Activated T-cell treated with anti-CD3 and anti-CD28 coated beads, Interleukin-2, amount 50 U/mL, for 1 hour (primary cell): Measurements from ENCODE around the gene ACTA2.
"Not testable (repeated sequence)": the region's sequence is repeated elsewhere in the genome, so short reads cannot be mapped to it uniquely, and the experiment has no call there.

Experiments
- DNase-seq: peaks from one replicate; pipeline ENCODE4 v3.0.0-alpha.2; 2020

Gene ACTA2

DNA sequence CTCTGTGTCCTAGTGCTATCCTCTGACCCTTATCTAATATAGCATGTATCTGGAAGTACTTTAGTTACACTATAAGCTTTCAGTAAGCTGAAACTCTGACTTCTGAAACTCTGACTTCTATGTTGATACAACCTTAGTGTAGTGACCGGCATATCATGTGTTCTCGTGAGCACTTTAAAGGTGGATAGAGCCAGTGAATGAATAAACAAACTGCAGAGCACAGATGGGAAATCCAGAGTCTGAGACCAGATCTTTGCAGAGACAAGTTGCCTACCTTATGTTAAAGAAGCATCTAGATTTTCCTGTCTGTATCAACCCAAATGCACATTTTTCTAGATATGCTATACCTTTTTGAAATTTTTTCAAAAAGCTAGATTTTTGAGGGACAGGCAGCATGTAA, 3.5 kb downstream of the ACTA2 start:
- no peak for DNase-seq

DNA sequence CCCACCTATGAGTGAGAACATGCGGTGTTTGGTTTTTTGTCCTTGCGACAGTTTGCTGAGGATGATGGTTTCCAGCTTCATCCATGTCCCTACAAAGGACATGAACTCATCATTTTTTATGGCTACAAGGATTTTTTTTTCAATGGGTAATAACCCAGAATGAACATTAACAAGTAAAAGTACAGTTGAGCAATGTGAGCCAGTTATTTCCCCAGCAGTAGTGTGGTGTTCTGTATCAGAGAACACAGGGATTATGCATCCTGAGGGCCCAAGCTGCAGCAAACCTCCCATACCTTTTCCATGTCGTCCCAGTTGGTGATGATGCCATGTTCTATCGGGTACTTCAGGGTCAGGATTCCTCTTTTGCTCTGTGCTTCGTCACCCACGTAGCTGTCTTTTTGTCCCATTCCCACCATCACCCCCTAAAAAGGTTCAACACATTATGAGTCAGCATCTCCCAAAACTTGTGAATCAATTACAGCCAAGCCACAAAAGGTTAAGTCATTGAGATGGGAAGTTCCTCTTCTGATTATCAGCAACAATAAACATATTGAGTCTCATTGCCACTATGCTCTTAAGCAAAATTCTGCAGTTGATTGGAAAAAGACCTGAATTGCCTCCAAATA, 5.5 kb downstream of the ACTA2 start:
- DNase-seq = no peak

DNA sequence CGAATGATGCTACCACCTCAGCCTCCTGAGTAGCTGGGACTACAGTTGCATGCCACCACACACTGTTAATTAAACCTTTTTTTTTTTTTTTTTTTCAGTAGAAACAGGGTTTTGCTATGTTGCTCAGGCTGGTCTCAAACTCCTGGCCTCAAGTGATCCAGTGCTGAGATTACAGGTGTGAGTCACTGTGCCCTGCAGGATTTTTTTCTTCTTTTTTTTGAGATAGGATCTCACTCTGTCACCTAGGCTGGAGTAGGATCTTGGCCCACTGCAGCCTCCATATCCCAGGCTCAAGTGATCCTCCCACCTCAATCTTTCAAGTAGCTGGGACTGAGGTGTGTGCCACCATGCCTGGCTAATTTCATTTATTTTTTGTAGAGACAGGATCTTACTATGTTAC, 6.4 kb downstream of the ACTA2 start:
- no peak for DNase-seq

DNA sequence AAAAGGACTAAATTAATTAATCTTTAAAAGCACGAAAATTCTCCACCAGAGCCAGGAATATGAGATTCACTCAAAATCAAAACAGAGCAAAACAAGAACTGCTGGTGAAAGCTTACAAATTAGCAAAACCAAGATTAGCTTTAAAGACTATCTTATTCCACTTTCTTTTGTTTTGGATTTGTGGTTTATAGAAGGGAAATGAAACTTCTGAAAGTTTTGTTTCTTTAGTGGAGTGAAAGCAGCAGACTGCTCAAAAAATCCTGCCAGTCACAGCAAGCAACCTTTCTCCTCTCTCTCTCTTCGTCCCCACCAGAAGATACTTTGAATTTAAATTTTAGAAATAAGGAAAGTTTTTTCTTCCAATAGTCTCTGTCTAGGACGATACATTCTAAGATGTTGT, 7.8 kb downstream of the ACTA2 start:
- DNase-seq = no peak

DNA sequence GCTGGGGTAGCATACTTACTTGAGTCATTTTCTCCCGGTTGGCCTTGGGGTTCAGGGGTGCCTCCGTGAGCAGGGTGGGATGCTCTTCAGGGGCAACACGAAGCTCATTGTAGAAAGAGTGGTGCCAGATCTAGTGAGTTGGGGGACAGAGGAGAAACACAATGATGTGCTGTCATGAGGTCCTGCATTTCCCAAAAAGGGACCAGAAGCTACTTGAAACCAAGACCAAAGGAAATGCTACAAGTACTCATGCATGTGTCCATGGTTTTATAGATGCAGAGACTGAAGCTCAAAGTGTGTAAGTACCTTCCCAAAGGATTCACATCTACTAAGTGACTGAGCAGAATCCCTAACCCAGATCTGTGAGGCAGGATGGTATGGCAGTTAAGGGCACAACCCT, 8.8 kb downstream of the ACTA2 start:
- no peak for DNase-seq

DNA sequence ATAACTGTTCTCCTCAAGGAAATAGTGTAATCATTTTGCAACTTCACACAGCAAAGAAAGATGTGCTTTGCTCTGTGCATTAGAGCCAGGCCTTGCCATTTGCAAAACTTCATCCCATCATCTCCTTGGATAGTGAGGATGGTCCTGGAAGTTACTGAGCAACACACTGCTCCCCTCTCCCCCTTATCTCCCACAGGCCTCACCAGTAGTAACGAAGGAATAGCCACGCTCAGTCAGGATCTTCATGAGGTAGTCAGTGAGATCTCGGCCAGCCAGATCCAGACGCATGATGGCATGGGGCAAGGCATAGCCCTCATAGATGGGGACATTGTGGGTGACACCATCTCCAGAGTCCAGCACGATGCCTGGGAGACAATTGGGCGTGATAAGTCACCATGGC, 11.5 kb downstream of the ACTA2 start:
- no peak for DNase-seq

DNA sequence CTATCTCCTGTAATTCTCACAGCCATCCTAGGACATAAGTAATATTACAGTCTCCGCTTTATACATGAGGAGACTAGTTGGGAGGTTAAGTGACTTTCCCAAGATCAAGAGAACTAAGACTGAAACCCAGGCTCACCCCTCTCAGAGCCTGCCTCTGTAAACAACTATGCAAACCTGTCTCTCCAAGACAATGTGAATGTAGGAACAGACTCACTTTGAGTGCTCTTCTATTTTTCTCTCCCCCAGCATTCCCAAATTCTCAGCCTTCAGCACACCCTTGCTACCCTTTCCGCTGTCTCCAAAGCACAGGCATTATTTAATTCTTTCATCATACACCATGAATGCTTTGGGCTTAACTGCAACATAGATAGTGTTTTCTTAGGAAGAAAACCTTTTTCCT, 13.6 kb downstream of the ACTA2 start:
- no peak for DNase-seq

DNA sequence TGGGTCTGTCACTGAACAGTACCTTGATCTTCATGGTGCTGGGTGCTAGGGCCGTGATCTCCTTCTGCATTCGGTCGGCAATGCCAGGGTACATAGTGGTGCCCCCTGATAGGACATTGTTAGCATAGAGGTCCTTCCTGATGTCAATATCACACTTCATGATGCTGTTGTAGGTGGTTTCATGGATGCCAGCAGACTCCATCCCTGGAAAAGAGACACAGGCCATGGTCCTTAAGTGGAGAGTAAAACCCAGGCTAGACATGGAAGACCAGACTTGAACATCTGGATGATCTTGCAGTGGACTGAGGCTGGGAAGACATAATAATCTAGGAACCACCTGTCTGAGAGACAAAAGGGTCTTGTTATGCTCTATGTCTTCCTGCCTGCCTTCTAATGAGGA, 14.5 kb downstream of the ACTA2 start:
- no peak for DNase-seq

DNA sequence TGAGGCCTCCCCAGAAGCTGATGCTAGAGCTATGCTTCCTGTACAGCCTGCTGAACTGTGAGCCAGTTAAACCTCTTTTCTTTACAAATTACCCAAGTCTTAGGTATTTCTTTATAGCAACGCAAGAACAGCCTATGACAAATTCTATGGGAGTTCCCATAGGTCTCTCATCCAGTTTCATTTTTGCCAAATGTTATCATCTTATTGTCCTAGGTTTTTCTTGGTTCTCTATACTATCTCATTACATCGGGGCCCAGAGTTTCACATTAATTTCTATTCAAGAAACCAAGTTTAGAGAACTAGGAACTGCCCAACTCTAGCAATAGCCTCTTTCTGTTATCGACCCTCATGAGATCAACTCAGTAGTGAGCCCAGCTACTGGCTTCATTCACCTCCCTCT, 15.9 kb downstream of the ACTA2 start:
- no peak for DNase-seq

DNA sequence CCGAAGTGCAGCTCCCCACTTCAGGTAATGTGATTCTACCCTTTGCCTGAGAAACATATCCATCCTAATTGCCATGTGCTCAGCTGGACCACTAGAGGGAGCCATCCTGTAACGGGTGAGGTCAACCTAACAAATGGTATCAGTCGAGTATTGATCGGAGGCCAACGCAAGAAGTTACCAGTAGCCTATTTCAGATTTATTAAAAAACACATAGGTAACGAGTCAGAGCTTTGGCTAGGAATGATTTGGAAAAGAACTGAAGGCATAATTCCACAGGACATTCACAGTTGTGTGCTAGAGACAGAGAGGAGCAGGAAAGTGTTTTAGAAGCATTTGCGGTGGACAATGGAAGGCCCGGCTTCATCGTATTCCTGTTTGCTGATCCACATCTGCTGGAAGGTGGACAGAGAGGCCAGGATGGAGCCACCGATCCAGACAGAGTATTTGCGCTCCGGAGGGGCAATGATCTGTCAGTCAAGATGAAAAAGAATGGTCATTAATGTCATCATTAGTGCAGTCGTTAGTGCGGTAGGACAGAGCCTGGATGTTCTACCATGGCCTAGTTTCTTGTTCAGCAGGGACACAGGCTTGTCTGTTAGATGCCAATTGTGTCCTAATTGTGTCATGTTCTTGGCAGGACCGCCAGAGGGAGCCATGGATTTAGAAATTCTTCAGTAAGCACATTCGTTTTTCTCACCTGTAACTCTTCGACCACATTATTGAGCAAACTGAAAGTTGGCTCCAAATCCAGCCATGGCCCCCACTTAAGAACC, 17.5 kb downstream of the ACTA2 start:
- DNase-seq = peak; percentile 68

DNA sequence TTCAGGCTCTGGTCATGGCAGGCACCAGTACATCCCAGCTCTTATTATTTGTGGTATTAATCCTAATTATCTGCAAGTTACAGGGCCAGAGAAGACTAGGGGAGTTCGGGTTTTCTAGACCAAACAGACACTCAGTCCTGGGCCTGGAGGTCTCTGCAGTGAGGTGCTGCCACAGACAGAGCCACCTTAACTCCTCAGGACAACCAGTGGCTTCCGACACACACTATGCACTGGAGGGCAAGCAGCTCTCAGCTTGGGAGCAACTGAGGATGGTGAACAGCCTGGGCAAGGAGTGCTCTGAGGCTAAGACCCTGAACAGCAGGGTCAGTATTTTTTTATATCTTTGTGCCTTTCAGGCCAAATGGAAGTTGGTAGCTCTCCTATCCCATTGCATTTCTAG, 19.0 kb downstream of the ACTA2 start:
- DNase-seq = no peak

DNA sequence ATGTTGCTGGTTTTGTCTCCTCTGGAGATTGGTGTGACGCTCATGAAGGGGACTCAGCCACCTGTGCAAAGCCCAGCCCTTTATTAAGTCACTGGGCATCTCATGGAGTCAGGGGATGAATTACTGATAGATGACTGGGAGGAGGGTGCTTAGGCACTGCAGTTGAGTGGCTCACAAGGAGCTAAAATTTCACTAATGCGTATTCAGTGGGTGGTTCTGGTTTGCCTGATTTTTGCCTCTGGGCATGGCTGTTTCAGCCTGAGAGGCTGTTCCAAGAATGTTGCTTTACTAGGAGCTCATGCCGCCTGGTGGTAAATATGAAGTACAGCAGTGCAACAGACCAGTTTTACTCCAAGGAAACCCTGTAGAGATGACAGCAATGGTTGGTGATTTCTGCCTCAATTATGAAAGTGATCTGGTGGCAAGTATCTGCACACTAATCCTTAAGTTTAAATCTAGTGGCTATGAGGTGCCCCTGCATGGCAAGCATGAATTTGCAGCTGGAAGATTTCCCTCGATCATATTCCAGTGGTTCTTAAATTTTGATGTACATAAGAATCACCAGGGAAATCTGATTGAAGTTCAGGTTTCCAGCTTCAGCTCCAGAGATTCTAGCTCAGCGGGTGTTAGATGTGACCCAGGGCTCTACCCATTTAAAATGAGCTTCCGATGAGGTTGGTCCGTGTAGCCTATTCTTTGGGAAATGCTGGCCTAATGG, 19.9 kb downstream of the ACTA2 start:
- DNase-seq = peak; percentile 27

DNA sequence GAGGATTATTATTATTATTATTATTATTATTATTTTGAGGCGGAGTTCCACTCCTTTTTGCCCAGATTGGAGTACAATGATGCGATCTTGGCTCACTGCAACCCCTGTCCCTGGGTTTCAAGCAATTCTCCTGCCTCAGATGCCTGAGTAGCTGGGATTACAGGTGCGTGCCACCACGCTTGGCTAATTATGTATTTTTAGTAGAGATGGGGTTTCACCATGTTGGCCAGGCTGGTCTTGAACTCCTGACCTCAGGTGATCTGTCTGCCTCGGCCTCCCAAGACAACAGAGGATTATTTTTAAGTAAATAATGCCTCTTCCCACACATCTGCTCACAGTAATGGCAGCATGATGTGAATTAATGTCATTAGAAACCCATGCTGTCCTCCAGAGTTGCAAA, 20.5 kb downstream of the ACTA2 start:
- not testable (repeated sequence) for DNase-seq

DNA sequence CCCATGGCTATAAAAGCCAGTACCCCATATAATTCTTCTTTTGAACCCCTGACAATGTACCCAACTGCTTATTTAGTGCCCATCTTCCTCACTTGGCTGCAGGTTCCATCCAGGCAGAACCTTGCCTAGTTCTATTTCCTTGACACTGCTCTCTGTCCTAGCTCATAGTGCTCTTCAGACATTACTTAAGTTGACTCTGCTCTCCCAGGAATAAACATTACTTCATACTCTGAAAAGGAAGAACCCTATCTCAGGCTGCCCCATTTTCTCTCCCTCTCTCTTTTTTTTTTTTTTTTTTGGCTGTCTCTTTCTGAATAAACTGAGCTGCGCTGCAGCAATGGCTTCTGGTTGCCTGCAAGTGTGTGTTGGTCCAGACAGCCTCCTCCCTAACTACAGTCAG, 21.0 kb downstream of the ACTA2 start:
- DNase-seq = no peak

DNA sequence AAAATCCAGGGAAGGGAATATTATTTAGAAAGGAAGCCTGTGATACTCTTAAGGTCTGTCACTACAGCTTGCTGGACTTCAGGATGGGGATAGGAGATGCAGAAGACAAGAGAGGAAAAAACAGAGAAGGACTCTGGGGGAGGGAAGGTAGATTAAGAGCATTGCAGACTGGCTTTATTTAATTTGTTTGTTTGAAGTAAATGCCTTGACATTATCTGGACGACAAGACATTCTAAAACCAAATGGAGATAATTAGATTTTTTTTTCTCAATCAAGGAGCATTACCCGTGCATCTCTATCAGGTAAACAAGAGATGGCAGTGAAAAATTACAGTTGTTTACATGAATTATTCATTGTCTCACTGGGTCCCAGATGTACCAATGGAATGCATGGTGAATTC, 24.3 kb downstream of the ACTA2 start:
- no peak for DNase-seq

DNA sequence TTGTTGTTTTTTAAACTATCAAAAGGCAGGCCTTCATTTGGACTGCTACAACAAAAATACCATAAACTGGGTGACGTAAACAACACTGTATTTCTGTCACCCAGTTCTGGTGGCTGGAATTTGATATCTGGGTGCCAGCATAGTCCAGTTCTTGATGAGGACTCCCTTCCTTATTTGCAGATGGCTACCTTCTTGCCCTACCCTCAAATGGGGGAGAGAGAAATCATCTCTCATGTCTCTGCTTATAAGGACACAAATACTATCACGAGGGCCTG, 25.2 kb downstream of the ACTA2 start:
- no peak for DNase-seq

DNA sequence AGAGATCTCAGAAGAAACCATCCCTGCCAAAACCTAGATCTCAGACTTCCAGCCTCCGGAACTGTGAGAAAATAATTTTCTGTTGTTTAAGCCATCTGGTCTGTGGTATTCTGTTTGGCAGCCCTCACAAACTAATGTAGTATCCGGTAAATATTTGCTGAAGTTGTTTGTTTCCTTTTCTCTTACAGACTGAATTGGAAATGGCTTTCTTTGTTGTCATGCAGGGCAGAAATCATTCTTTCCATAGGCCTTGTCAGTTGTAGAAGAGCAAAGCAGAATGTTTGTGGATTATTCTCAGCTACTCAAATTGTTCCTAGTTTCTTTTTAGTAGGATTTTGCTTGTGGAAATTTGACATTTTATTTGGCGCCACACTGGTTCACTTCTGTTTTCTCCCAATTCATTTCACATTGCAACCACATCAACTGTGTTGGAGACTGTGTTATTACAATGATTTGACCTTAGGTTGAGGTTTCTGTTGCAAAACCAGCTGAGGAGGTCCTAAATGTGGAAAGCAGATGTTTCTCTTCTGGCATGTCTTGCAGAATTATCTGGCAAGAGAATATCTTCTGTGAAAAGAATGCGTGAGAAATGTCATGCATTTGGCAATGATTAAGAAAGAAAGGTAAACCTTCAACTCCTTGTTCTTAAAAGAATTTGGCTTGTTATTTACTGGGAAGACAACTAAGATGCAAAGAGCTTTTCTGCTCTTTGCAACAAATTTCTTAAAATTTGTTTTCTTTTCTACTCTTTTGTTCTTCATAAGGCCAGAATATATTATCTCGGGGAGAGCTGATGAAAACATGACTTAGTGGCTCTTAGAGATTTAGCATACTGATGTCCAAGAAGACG, 25.8 kb downstream of the ACTA2 start:
- no peak for DNase-seq

DNA sequence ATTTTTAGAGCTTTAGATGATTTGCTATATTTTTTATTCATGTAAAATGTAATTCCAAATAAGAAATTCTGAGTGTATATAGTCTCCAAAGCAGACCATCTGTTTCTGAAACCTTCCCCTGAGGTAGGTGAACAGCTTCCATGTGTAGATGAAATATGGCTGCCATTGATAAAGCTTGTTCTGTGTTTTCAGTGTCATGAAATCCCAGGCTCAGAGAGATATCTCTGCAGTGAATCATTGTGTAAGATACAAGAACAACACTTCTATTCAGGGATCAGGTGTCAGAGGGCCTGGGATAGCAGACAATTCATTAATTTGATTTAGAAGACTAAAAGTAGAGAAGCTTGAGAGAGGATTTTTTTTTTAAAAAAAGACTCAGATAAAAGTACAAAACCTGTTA, 29.1 kb downstream of the ACTA2 start:
- DNase-seq = no peak

DNA sequence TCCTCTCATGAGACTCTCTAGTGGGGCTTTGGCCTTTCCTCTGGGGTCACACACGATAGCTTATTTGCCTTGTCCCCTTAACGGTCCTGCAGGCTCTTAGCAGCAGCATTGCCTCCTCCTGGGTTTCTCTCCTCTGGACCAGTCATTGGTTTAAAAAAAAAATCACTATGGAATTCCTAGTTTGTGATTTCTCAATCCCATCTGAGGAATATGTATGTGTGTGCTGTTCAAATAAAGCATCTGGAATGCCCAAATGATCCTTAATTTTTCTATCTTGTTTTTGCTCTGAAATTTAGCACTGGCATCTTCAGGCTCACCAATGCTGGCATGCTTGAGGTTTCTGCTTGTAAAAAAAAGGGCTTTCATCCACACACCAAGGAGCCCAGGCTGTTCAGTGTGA, 30.5 kb downstream of the ACTA2 start:
- DNase-seq = no peak

DNA sequence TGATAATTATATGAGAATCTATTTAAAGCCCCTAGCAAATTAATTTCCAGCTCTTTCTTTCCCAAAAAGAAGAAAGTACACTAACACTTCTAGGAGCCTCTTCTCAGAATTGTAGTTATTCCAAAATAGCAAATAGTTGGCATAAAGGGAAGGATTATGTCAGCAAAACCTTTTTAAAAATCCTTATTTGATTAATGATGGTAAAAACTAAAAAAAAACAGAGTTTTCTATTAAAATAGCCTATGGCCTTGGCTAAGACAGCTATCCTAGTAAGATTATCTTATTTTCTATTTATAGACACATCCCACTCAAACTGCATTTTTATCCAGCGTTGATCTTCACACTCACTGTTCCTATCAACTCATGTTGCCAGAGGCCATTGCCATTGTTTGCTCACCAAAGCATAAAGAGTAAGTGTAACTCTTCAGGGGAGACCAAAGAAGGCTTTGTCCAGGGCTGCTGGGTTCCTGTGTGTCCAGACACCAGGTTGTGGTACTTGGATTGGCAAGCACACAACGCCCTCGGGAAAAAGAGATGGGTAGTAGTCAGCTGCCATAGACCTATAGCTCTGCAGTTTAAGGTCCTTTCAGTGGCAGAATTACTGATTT, 31.5 kb downstream of the ACTA2 start:
- no peak for DNase-seq

DNA sequence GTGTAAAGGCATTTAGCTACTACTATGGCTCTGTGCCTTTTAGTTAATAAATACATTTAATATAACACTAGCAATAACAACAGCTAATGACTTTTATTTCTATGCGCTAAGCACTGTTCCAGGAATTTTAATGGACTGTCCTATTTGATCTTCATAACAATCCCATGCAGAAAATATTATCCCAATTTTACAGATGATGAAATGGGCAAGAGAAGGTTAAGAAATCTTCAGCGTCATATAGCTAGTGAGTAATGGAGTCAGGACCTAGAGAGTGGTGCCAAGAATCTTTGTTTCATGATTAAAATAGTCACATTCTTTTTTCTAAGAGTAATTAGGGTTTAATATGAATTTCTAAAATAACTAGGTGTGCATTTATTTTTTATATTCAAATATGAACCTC, 32.4 kb downstream of the ACTA2 start:
- DNase-seq = no peak

DNA sequence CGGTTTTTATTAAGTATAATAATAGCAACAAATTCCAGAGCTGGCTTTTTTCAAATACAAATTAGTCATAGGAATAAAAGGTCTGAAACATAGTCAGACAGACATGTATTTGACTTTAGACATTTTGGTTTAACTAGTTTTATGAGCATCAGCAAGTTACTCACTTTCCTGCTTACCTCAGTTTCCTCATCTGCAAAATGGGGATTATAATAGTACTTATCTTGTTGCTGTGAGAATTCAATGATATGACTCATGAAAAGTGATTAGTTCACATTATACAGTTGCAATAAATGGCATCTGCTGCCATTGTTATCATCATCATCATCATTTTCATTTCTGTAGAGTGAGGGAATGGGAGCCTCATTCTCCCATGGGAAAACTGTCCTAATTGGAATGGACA, 33.5 kb downstream of the ACTA2 start:
- DNase-seq = no peak

DNA sequence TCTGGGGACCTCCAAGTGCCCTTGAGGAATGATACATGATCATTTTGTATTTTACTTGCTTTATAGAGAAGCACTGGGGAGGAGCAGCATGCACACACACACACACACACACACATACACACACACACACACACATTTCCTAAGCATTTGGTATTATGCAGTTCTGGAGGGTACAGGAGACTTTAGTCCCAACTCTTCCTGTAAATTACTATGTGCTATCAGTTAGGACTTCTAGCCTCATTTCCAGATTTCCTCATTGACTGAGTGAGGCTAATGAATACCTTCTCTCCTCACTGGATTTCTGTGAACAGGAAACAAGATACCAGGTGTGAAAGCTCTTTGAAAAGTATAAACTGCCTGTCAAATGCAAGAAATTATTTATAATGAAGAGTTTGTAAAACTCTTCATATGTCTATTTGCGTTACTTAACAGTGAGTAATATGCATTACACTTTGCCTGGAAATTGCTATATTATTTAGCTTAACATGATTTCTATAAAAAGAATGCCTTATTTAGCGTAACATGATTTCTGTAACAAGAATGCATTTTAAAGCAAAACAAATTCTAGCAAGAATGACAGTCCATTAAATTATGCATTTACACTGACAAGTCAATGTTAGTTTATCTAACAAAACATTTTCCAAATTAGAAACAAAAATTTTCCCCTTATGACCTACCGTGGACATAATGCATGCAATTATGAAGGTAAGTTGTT, 34.2 kb downstream of the ACTA2 start:
- no peak for DNase-seq
